Astrocyte (in vitro differentiated cells and primary cell): ENCODE data around the gene PSMD2. TPM values are rescaled to one million over a fixed set of nuclear protein-coding genes. Genes with fewer than 3 reads are reported as not detected.
A peak's percentile ranks its signal among the peaks of the same experiment; 100 is the strongest.

ENCODE experiments used
- DNase-seq: peaks from one replicate; pipeline ENCODE4 v3.0.0-alpha.2; 2010; ENCODE audit warnings: low read depth
- FAIRE-seq: peaks from 2 replicates; lab custom pipeline; 2011; peaks lifted over from hg19 to GRCh38; lab: Jason Lieb, UNC
- H2AFZ ChIP-seq: 2 replicates; pipeline ENCODE4 v1.6.0; 2012; ENCODE audit warnings: low read depth, low read length, inconsistent platforms
- H3K27ac ChIP-seq: 2 replicates; pipeline ENCODE4 v1.5.1; 2011; ENCODE audit warnings: low read depth, low read length, inconsistent platforms
- H3K27me3 ChIP-seq: 2 replicates; pipeline ENCODE4 v1.6.0; 2011; ENCODE audit warnings: low read length, inconsistent platforms; ENCODE audit not compliant: insufficient read depth
- H3K36me3 ChIP-seq: 2 replicates; pipeline ENCODE4 v1.5.1; 2011; ENCODE audit warnings: low read length, inconsistent platforms; ENCODE audit not compliant: insufficient read depth
- H3K4me1 ChIP-seq: 2 replicates; pipeline ENCODE4 v1.5.1; 2011; ENCODE audit warnings: low read length, inconsistent platforms; ENCODE audit not compliant: insufficient read depth
- H3K4me2 ChIP-seq: 2 replicates; pipeline ENCODE4 v1.6.0; 2012; ENCODE audit warnings: low read length, inconsistent platforms
- H3K4me3 ChIP-seq: 2 replicates; pipeline ENCODE4 v1.5.1; 2011; ENCODE audit warnings: low read depth, mild to moderate bottlenecking, low read length, inconsistent platforms; ENCODE audit not compliant: insufficient read depth
- H3K79me2 ChIP-seq: 2 replicates; pipeline ENCODE4 v1.6.0; 2012; ENCODE audit warnings: mild to moderate bottlenecking, low read length, inconsistent platforms; ENCODE audit not compliant: insufficient read depth
- H3K9ac ChIP-seq: 2 replicates; pipeline ENCODE4 v1.6.0; 2012; ENCODE audit warnings: mild to moderate bottlenecking, low read length, inconsistent platforms
- H3K9me3 ChIP-seq: 2 replicates; pipeline ENCODE4 v1.5.1; 2012; ENCODE audit warnings: low read depth, mild to moderate bottlenecking, low read length, inconsistent platforms; ENCODE audit not compliant: insufficient read depth
- H4K20me1 ChIP-seq: 2 replicates; pipeline ENCODE4 v1.6.0; 2012; ENCODE audit warnings: low read length, inconsistent platforms; ENCODE audit not compliant: insufficient read depth
- H3K27ac Mint-ChIP-seq: one replicate; pipeline ENCODE4 v1.8.0; 2021; ENCODE audit warnings: mild to moderate bottlenecking, mixed read lengths; ENCODE audit not compliant: unreplicated experiment
- H3K27me3 Mint-ChIP-seq: one replicate; pipeline ENCODE4 v1.8.0; 2021; ENCODE audit warnings: low read depth, mixed read lengths; ENCODE audit not compliant: unreplicated experiment
- H3K36me3 Mint-ChIP-seq: one replicate; pipeline ENCODE4 v1.8.0; 2021; ENCODE audit warnings: low read depth, mixed read lengths; ENCODE audit not compliant: unreplicated experiment
- H3K4me1 Mint-ChIP-seq: one replicate; pipeline ENCODE4 v1.8.0; 2021; ENCODE audit warnings: low read depth, mixed read lengths; ENCODE audit not compliant: unreplicated experiment
- H3K4me3 Mint-ChIP-seq: one replicate; pipeline ENCODE4 v1.8.0; 2021; ENCODE audit warnings: mild to moderate bottlenecking, moderate library complexity, mixed read lengths; ENCODE audit not compliant: unreplicated experiment
- H3K9me3 Mint-ChIP-seq: one replicate; pipeline ENCODE4 v1.8.0; 2021; ENCODE audit warnings: mild to moderate bottlenecking, mixed read lengths; ENCODE audit not compliant: unreplicated experiment
- EZH2 ChIP-seq: IDR thresholded peaks from 2 replicates; pipeline ENCODE4 v1.6.1; 2012; ENCODE audit warnings: mild to moderate bottlenecking, low read length, inconsistent platforms; ENCODE audit not compliant: insufficient read depth
- total RNA-seq: library from RNA; stranded (reverse); gene quantifications from 2 replicates; pipeline ENCODE4 v1.2.1, GENCODE V29; 2021
- TF ChIP-seq, protein P1 (sequence below): IDR thresholded peaks from 2 replicates; pipeline ENCODE4 v1.5.1; 2011; ENCODE audit warnings: low read depth, mild to moderate bottlenecking, inconsistent platforms, low read length, moderate library complexity; ENCODE audit not compliant: insufficient read depth

Gene PSMD2
- total RNA-seq, 1 donor from 2014 or later: 588 TPM

DNA sequence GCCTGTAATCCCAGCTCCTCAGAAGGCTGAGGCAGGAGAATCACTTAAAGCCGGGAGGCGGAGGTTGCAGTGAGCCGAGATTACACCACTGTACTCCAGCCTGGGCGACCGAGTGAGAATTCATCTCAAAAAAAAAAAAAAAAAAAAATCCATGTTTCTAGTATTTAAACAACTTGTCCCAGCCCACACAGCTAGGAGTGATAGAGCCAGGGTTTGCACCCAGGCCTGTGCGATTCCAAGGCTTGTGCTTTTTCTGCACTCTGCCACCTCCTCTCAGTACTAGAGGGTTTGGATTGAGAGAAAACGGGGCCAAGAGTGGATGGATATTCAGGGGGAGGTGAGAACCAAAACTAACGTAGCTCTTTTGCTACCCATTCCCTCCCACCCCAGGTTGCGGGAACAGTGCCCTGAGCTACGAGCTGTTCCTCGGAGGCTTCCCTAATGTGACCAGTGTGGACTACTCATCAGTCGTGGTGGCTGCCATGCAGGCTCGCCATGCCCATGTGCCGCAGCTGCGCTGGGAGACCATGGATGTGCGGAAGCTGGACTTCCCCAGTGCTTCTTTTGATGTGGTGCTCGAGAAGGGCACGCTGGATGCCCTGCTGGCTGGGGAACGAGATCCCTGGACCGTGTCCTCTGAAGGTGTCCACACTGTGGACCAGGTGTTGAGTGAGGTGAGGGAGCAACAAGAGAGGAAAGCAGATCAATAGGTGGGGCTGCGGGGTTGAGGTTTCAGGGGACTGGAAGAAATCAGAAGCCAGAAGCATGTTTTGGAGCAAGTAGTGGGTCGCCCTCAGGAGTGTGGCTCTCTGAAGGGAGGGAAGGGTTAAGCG, 41.7 kb upstream of the PSMD2 start:
- Histone ChIP-seq H3K4me2 (no peak overlapping the region), H3K79me2 (no peaks in the 10 kb centered on the region), H4K20me1 (peaks cover 32% of the 10 kb centered on the region), H3K9ac (no peak overlapping the region), H2AFZ (no peak overlapping the region), H3K27me3 (peaks cover 5% of the 10 kb centered on the region), H3K27ac (no peak overlapping the region), H3K9me3 (no peaks in the 10 kb centered on the region), H3K4me1 (peaks cover 13% of the 10 kb centered on the region), H3K36me3 (no peaks in the 10 kb centered on the region), H3K4me3 (no peak overlapping the region)
- DNase-seq (no peak), FAIRE-seq (no peak)
- Mint-ChIP-seq H3K27ac (no peak overlapping the region), H3K4me1 (peaks cover 6% of the 10 kb centered on the region), H3K4me3 (no peak overlapping the region), H3K9me3 (peaks cover 3% of the 10 kb centered on the region), H3K36me3 (peaks cover 12% of the 10 kb centered on the region), H3K27me3 (peaks cover 36% of the 10 kb centered on the region)
- TF ChIP-seq, protein P1, sequence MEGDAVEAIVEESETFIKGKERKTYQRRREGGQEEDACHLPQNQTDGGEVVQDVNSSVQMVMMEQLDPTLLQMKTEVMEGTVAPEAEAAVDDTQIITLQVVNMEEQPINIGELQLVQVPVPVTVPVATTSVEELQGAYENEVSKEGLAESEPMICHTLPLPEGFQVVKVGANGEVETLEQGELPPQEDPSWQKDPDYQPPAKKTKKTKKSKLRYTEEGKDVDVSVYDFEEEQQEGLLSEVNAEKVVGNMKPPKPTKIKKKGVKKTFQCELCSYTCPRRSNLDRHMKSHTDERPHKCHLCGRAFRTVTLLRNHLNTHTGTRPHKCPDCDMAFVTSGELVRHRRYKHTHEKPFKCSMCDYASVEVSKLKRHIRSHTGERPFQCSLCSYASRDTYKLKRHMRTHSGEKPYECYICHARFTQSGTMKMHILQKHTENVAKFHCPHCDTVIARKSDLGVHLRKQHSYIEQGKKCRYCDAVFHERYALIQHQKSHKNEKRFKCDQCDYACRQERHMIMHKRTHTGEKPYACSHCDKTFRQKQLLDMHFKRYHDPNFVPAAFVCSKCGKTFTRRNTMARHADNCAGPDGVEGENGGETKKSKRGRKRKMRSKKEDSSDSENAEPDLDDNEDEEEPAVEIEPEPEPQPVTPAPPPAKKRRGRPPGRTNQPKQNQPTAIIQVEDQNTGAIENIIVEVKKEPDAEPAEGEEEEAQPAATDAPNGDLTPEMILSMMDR: no peak
- no peak for TF ChIP-seq EZH2

DNA sequence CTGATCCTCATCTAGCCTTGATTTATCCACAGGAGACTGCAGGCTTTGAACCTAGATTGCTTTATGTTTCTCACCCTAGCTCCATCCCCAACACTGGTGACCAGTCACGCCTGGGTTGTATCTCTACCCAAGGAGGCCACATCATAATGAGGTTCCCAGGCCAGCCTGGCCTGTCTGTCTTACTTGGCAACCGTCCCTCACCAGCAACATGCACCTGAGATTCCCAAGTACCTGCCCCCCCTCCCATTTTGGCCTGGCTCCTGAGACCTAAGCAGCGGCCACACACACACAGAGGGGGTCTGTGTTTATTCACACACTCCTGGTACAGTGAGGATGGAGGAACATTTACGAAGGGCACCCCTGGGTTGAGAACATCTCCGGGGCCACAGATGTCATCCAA, 40.1 kb upstream of the PSMD2 start:
- Mint-ChIP-seq H3K27ac (no peak overlapping the region), H3K4me3 (no peak overlapping the region), H3K27me3 (peaks cover 45% of the 10 kb centered on the region), H3K36me3 (peaks cover 12% of the 10 kb centered on the region), H3K9me3 (peaks cover 3% of the 10 kb centered on the region), H3K4me1 (peaks cover 11% of the 10 kb centered on the region)
- no peak for TF ChIP-seq EZH2
- TF ChIP-seq, protein P1: no peak
- Histone ChIP-seq H3K9me3 (no peaks in the 10 kb centered on the region), H3K4me2 (no peak overlapping the region), H3K4me1 (peaks cover 18% of the 10 kb centered on the region), H2AFZ (no peak overlapping the region), H3K9ac (no peak overlapping the region), H3K27ac (no peak overlapping the region), H4K20me1 (peaks cover 32% of the 10 kb centered on the region), H3K79me2 (no peaks in the 10 kb centered on the region), H3K27me3 (peaks cover 11% of the 10 kb centered on the region), H3K36me3 (no peaks in the 10 kb centered on the region), H3K4me3 (no peak overlapping the region)
- DNase-seq (no peak), FAIRE-seq (no peak)

DNA sequence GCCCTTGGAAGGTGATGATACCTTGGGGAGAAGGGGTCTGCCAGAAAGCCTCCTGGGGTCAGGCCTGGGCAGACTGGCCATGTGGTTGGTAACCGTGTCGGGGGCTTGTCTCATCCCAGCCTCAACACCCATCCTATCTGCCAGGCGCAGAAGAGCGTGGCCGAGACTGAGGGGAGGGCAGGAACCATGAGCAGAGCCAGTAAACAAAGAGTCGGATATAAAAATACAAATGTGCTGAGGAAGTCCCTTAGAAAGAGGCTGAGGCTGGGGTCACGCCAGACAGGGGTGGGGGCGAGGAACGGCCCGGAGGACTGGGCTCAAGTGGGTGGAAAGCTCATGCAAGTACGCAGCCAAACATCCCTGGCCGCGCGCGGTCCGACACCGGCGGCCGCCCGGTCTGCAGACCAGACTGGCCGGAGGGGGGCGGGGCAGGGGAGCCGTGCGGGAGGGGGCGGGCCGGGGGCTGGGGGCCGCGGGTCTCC, 39.6 kb upstream of the PSMD2 start:
- H3K4me1 ChIP-seq: peaks cover 18% of the 10 kb centered on the region
- no peak overlapping the region for H3K4me2 ChIP-seq
- no peak for FAIRE-seq
- no peaks in the 10 kb centered on the region for H3K79me2 ChIP-seq
- peak; percentile 38 for TF ChIP-seq EZH2
- TF ChIP-seq, protein P1: no peak
- Mint-ChIP-seq H3K27ac (no peak overlapping the region), H3K27me3 (peaks cover 46% of the 10 kb centered on the region), H3K4me3 (no peak overlapping the region), H3K9me3 (peaks cover 3% of the 10 kb centered on the region), H3K36me3 (peaks cover 12% of the 10 kb centered on the region), H3K4me1 (peaks cover 11% of the 10 kb centered on the region)
- no peak overlapping the region for H3K4me3 ChIP-seq
- H4K20me1 ChIP-seq: peaks cover 32% of the 10 kb centered on the region
- H3K36me3 ChIP-seq: no peaks in the 10 kb centered on the region
- no peak overlapping the region for H2AFZ ChIP-seq
- H3K9me3 ChIP-seq: no peaks in the 10 kb centered on the region
- peaks cover 11% of the 10 kb centered on the region for H3K27me3 ChIP-seq
- no peak for DNase-seq
- no peak overlapping the region for H3K27ac ChIP-seq
- no peak overlapping the region for H3K9ac ChIP-seq
